HUDEP-2 (cell line): ENCODE results near the gene SPATA31D4.
"Not testable (repeated sequence)": the region's sequence is repeated elsewhere in the genome, so short reads cannot be mapped to it uniquely, and the experiment has no call there.

ENCODE experiments used
- DNase-seq, 76 experiments: peaks; one replicate each; lab custom pipeline; 2025; ENCODE audit not compliant: unreplicated experiment in 76 of 76; lab: John Stamatoyannopoulos, UW

The SPATA31D4 gene

GRCh38 chr9:81928305-81928704 is at the start of gene SPATA31D4:
SPATA31D4 (plus strand) TSS chr9:81928428; CDS start chr9:81928514, 86 bp downstream.
- not testable (repeated sequence) for DNase-seq

GRCh38 chr9:81878530-81878929 is 49.7 kb upstream of the SPATA31D4 start:
- DNase-seq, result no peak

GRCh38 chr9:81879501-81879916 is 48.7 kb upstream of the SPATA31D4 start:
- peak in 1 of 76 experiments; percentile 0 for DNase-seq

GRCh38 chr9:81885602-81886001 is 42.6 kb upstream of the SPATA31D4 start:
- no peak for DNase-seq

- DNase-seq, result no peak
Measured at GRCh38 chr9:81886665-81887064, 41.6 kb upstream of the SPATA31D4 start.

GRCh38 chr9:81890104-81890503 is 38.1 kb upstream of the SPATA31D4 start:
- no peak for DNase-seq

- DNase-seq, result no peak
Measured at GRCh38 chr9:81892440-81892839, 35.8 kb upstream of the SPATA31D4 start.

GRCh38 chr9:81893929-81894328 is 34.3 kb upstream of the SPATA31D4 start:
- no peak for DNase-seq

GRCh38 chr9:81894891-81895290 is 33.3 kb upstream of the SPATA31D4 start:
- no peak for DNase-seq

- DNase-seq, result no peak
Measured at GRCh38 chr9:81896070-81896469, 32.2 kb upstream of the SPATA31D4 start.

- DNase-seq, result no peak
Measured at GRCh38 chr9:81898851-81899250, 29.4 kb upstream of the SPATA31D4 start.

GRCh38 chr9:81902196-81902595 is 26.0 kb upstream of the SPATA31D4 start:
- DNase-seq, result no peak

- DNase-seq, result no peak
Measured at GRCh38 chr9:81902626-81903025, 25.6 kb upstream of the SPATA31D4 start.

GRCh38 chr9:81906671-81907070 is 21.6 kb upstream of the SPATA31D4 start:
- no peak for DNase-seq

- no peak for DNase-seq
Measured at GRCh38 chr9:81912135-81912534, 16.1 kb upstream of the SPATA31D4 start.

- no peak for DNase-seq
Measured at GRCh38 chr9:81915801-81916505, 12.3 kb upstream of the SPATA31D4 start.

GRCh38 chr9:81918507-81918906 is 9.7 kb upstream of the SPATA31D4 start:
- not testable (repeated sequence) for DNase-seq

GRCh38 chr9:81930147-81930546 is 1.9 kb downstream of the SPATA31D4 start:
- DNase-seq, result not testable (repeated sequence)

GRCh38 chr9:81933547-81933946 is 5.3 kb downstream of the SPATA31D4 start:
- DNase-seq, result not testable (repeated sequence)

GRCh38 chr9:81943393-81943792 is 15.2 kb downstream of the SPATA31D4 start, which contains the start of gene SPATA31D3:
SPATA31D3 (plus strand) TSS chr9:81943500; CDS start chr9:81943586, 86 bp downstream.
- DNase-seq, result not testable (repeated sequence)

- DNase-seq, result not testable (repeated sequence)
Measured at GRCh38 chr9:81948650-81949049, 20.4 kb downstream of the SPATA31D4 start.

GRCh38 chr9:81953096-81953495 is 24.9 kb downstream of the SPATA31D4 start:
- DNase-seq, result no peak
